Vagina (tissue), 2 donors: ENCODE results near the gene NELL1.

Experiments
- CTCF ChIP-seq, 3 experiments: fragments of 450-650 bp in 2 of 3; fragments of 200-600 bp in 1 of 3; sonication (generic) in 1 of 3; IDR thresholded peaks; one replicate each; pipeline ENCODE4 v1.5.1; 2017 to 2019; ENCODE audit warnings: antibody characterized with exemption in 3 of 3, mild to moderate bottlenecking in 2 of 3, moderate library complexity in 2 of 3
- POLR2AphosphoS5 ChIP-seq, 2 donors: sonication (generic); formaldehyde crosslinking; IDR thresholded peaks; one replicate each; pipeline ENCODE4 v1.9.0; 2017; ENCODE audit warnings: antibody characterized with exemption in 2 of 2, mild to moderate bottlenecking in 2 of 2, low read depth in 1 of 2; ENCODE audit not compliant: insufficient read depth in 1 of 2

GRCh38 chr11:21495879-21496278, 826.5 kb downstream of the NELL1 start:
- no peak for TF ChIP-seq CTCF (IDR thresholded peaks at IDR 0.05)
- TF ChIP-seq POLR2AphosphoS5 (IDR thresholded peaks at IDR 0.05; ENCODE audit: insufficient read depth in 1 of 2, low read depth in 1 of 2): no peak
